Activated CD4-positive, alpha-beta memory T cell treated with anti-CD3 and anti-CD28 coated beads for 36 hours (primary cell): ENCODE measurements around the gene PSENEN. TPM values are rescaled to one million over a fixed set of nuclear protein-coding genes. Genes with fewer than 3 reads are reported as not detected.
"Not testable (repeated sequence)": the region's sequence is repeated elsewhere in the genome, so short reads cannot be mapped to it uniquely, and the experiment has no call there.

Source experiments
- CTCF ChIA-PET: fragments of 350-600 bp; sonication (Branson Sonifier 250); formaldehyde crosslinking; loops from one replicate; lab custom pipeline; 2021; ENCODE audit warnings: antibody characterized with exemption, inconsistent platforms; lab: Charles Lee
- POLR2A ChIA-PET: fragments of 350-600 bp; sonication (Branson Sonifier 250); formaldehyde crosslinking; loops from one replicate; lab custom pipeline; 2021; ENCODE audit warnings: antibody characterized with exemption; lab: Charles Lee
- DNase-seq: peaks from one replicate; pipeline ENCODE4 v3.0.0-alpha.2; 2020
- H3K27ac Mint-ChIP-seq: one replicate; pipeline ENCODE4 v1.8.0; 2021; ENCODE audit warnings: mixed read lengths
- H3K27me3 Mint-ChIP-seq: one replicate; pipeline ENCODE4 v1.8.0; 2021; ENCODE audit warnings: mixed read lengths
- H3K36me3 Mint-ChIP-seq: one replicate; pipeline ENCODE4 v1.8.0; 2021; ENCODE audit warnings: mixed read lengths
- H3K4me1 Mint-ChIP-seq: one replicate; pipeline ENCODE4 v1.8.0; 2021; ENCODE audit warnings: low read depth, mixed read lengths
- H3K4me3 Mint-ChIP-seq: one replicate; pipeline ENCODE4 v1.8.0; 2021; ENCODE audit warnings: mild to moderate bottlenecking, mixed read lengths
- H3K9me3 Mint-ChIP-seq: one replicate; pipeline ENCODE4 v1.8.0; 2021; ENCODE audit warnings: mixed read lengths
- intact Hi-C: fragments of 100-400 bp; cut with micrococcal nuclease; formaldehyde crosslinking; loops from one replicate; pipeline ENCODE4 v1.15.1; 2023
- total RNA-seq, 2 experiments: library from RNA; stranded (reverse); gene quantifications; one replicate each; pipeline ENCODE4 v1.2.3, GENCODE V29; 2021

Gene PSENEN
- total RNA-seq, 2 experiments from 2014 or later, result 46.7 to 47.9 TPM

- POLR2A ChIA-PET, result interaction anchor here (0.7 to 3.8 kb wide), 10 partner anchors 9 to 164 kb away, joined by 3 to 34 read pairs (median 6); partner anchors contain the start of genes IGFLR1, LIN37, PSENEN and U2AF1L4
Measured at GRCh38 chr19:35719402-35720162, 25.9 kb upstream of the PSENEN start.

GRCh38 chr19:35720163-35720524 is 25.3 kb upstream of the PSENEN start:
- peak overlapping the region; percentile 11 for H3K27ac Mint-ChIP-seq

More at GRCh38 chr19:35719402-35720162, 25.9 kb upstream of the PSENEN start:
- intact Hi-C loops, result loop anchor here (10.0 kb wide), 2 partner anchors 395 to 495 kb away; partner anchors contain the start of genes OVOL3, POLR2I, TBCB and ZNF146
- Mint-ChIP-seq H3K27me3 (peaks cover 1% of the 10 kb centered on the region), H3K4me3 (peak overlapping the region; percentile 94), H3K9me3 (no peaks in the 10 kb centered on the region), H3K36me3 (peaks cover 63% of the 10 kb centered on the region), H3K4me1 (peaks cover 26% of the 10 kb centered on the region), H3K27ac (peak overlapping the region; percentile 93)
- DNase-seq, result no peak
- CTCF ChIA-PET, result interaction anchor here (1.3 to 1.4 kb wide), 2 partner anchors 25 to 71 kb away, joined by 3 to 12 read pairs; partner anchors contain the start of gene COX6B1

GRCh38 chr19:35720648-35721047 is 24.8 kb upstream of the PSENEN start:
- Mint-ChIP-seq H3K4me3 (no peak overlapping the region), H3K27ac (no peak overlapping the region), H3K27me3 (peaks cover 1% of the 10 kb centered on the region), H3K36me3 (peaks cover 64% of the 10 kb centered on the region), H3K4me1 (peaks cover 22% of the 10 kb centered on the region), H3K9me3 (no peaks in the 10 kb centered on the region)
- ChIA-PET CTCF (interaction anchor here (0.8 kb wide), 1 partner anchor 26 kb away, joined by 4 read pairs; no protein-coding TSS in a partner anchor), POLR2A (interaction anchor here (1.0 to 3.8 kb wide), 2 partner anchors 19 to 22 kb away, joined by 3 to 34 read pairs; partner anchors contain the start of gene IGFLR1)
- no peak for DNase-seq
- intact Hi-C loops, result no loop called here

More at GRCh38 chr19:35720163-35720524, 25.3 kb upstream of the PSENEN start:
- H3K4me1 Mint-ChIP-seq, result peaks cover 22% of the 10 kb centered on the region
- ChIA-PET CTCF (interaction anchor here (0.8 kb wide), 1 partner anchor 26 kb away, joined by 4 read pairs; no protein-coding TSS in a partner anchor), POLR2A (interaction anchor here (1.0 to 3.8 kb wide), 2 partner anchors 20 to 22 kb away, joined by 3 to 34 read pairs; partner anchors contain the start of gene IGFLR1)
- peaks cover 1% of the 10 kb centered on the region for H3K27me3 Mint-ChIP-seq
- H3K9me3 Mint-ChIP-seq, result no peaks in the 10 kb centered on the region
- no peak overlapping the region for H3K4me3 Mint-ChIP-seq
- peaks cover 64% of the 10 kb centered on the region for H3K36me3 Mint-ChIP-seq
- no peak for DNase-seq
- intact Hi-C loops, result no loop called here

- H3K27ac Mint-ChIP-seq, result no peak overlapping the region
Measured at GRCh38 chr19:35721374-35721773, 24.1 kb upstream of the PSENEN start.

GRCh38 chr19:35722461-35722860 is 23.0 kb upstream of the PSENEN start:
- Mint-ChIP-seq H3K27me3 (peaks cover 1% of the 10 kb centered on the region), H3K27ac (no peak overlapping the region), H3K36me3 (peaks cover 64% of the 10 kb centered on the region), H3K9me3 (no peaks in the 10 kb centered on the region), H3K4me1 (peaks cover 22% of the 10 kb centered on the region), H3K4me3 (no peak overlapping the region)
- ChIA-PET CTCF (no interaction called here), POLR2A (interaction anchor here (1.5 kb wide), 1 partner anchor 21 kb away, joined by 4 read pairs; no protein-coding TSS in a partner anchor)
- intact Hi-C loops, result no loop called here
- DNase-seq, result no peak

More at GRCh38 chr19:35721374-35721773, 24.1 kb upstream of the PSENEN start:
- ChIA-PET POLR2A (interaction anchor here (3.8 kb wide), 1 partner anchor 18 kb away, joined by 34 read pairs; no protein-coding TSS in a partner anchor), CTCF (interaction anchor here (0.8 kb wide), 1 partner anchor 190 kb away, joined by 5 read pairs; no protein-coding TSS in a partner anchor)
- H3K4me3 Mint-ChIP-seq, result no peak overlapping the region
- no peaks in the 10 kb centered on the region for H3K9me3 Mint-ChIP-seq
- peaks cover 22% of the 10 kb centered on the region for H3K4me1 Mint-ChIP-seq
- peaks cover 1% of the 10 kb centered on the region for H3K27me3 Mint-ChIP-seq
- intact Hi-C loops, result no loop called here
- no peak for DNase-seq
- H3K36me3 Mint-ChIP-seq, result peaks cover 64% of the 10 kb centered on the region

- intact Hi-C loops, result no loop called here
Measured at GRCh38 chr19:35722897-35723296, 22.6 kb upstream of the PSENEN start.

GRCh38 chr19:35723671-35724070 is 21.8 kb upstream of the PSENEN start:
- intact Hi-C loops, result no loop called here
- H3K9me3 Mint-ChIP-seq, result no peaks in the 10 kb centered on the region
- ChIA-PET POLR2A (interaction anchor here (1.5 to 2.1 kb wide), 2 partner anchors 17 to 20 kb away, joined by 4 to 8 read pairs; no protein-coding TSS in a partner anchor), CTCF (no interaction called here)
- peaks cover 68% of the 10 kb centered on the region for H3K36me3 Mint-ChIP-seq
- H3K27me3 Mint-ChIP-seq, result peaks cover under 1% of the 10 kb centered on the region
- DNase-seq, result no peak
- H3K27ac Mint-ChIP-seq, result no peak overlapping the region
- no peak overlapping the region for H3K4me3 Mint-ChIP-seq
- H3K4me1 Mint-ChIP-seq, result peaks cover 18% of the 10 kb centered on the region

More at GRCh38 chr19:35722897-35723296, 22.6 kb upstream of the PSENEN start:
- no peaks in the 10 kb centered on the region for H3K9me3 Mint-ChIP-seq
- peaks cover 64% of the 10 kb centered on the region for H3K36me3 Mint-ChIP-seq
- ChIA-PET POLR2A (interaction anchor here (1.5 to 2.1 kb wide), 2 partner anchors 18 to 20 kb away, joined by 4 to 8 read pairs; no protein-coding TSS in a partner anchor), CTCF (no interaction called here)
- peaks cover 22% of the 10 kb centered on the region for H3K4me1 Mint-ChIP-seq
- H3K27ac Mint-ChIP-seq, result no peak overlapping the region
- DNase-seq, result no peak
- no peak overlapping the region for H3K4me3 Mint-ChIP-seq
- H3K27me3 Mint-ChIP-seq, result peaks cover 1% of the 10 kb centered on the region

GRCh38 chr19:35724132-35724531 is 21.3 kb upstream of the PSENEN start:
- intact Hi-C loops, H3K27me3 Mint-ChIP-seq, H3K27ac Mint-ChIP-seq, CTCF ChIA-PET, H3K4me3 Mint-ChIP-seq, H3K9me3 Mint-ChIP-seq, DNase-seq: not testable (repeated sequence)
- POLR2A ChIA-PET, result interaction anchor here (2.1 kb wide), 1 partner anchor 17 kb away, joined by 8 read pairs; no protein-coding TSS in a partner anchor
- peaks cover 14% of the 10 kb centered on the region for H3K4me1 Mint-ChIP-seq
- H3K36me3 Mint-ChIP-seq, result peaks cover 70% of the 10 kb centered on the region

- H3K4me1 Mint-ChIP-seq, result peaks cover 9% of the 10 kb centered on the region
- peaks cover 71% of the 10 kb centered on the region for H3K36me3 Mint-ChIP-seq
- H3K27ac Mint-ChIP-seq, result no peak overlapping the region
- ChIA-PET CTCF (no interaction called here), POLR2A (interaction anchor here (1.5 to 2.1 kb wide), 2 partner anchors 16 to 18 kb away, joined by 3 to 8 read pairs; partner anchors contain the start of gene IGFLR1)
- H3K4me3 Mint-ChIP-seq, result no peak overlapping the region
- intact Hi-C loops, result no loop called here
- no peaks in the 10 kb centered on the region for H3K27me3 Mint-ChIP-seq
- no peaks in the 10 kb centered on the region for H3K9me3 Mint-ChIP-seq
- no peak for DNase-seq
Measured at GRCh38 chr19:35724560-35724959, 20.9 kb upstream of the PSENEN start.

- H3K27ac Mint-ChIP-seq, result no peak overlapping the region
- H3K4me1 Mint-ChIP-seq, result peaks cover 4% of the 10 kb centered on the region
- H3K9me3 Mint-ChIP-seq, result no peaks in the 10 kb centered on the region
- ChIA-PET POLR2A (interaction anchor here (1.1 to 2.1 kb wide), 3 partner anchors 12 to 17 kb away, joined by 3 to 8 read pairs (median 3); partner anchors contain the start of gene IGFLR1), CTCF (no interaction called here)
- peaks cover 75% of the 10 kb centered on the region for H3K36me3 Mint-ChIP-seq
- H3K4me3 Mint-ChIP-seq, result no peak overlapping the region
- DNase-seq, result no peak
- H3K27me3 Mint-ChIP-seq, result no peaks in the 10 kb centered on the region
- intact Hi-C loops, result no loop called here
Measured at GRCh38 chr19:35725216-35725861, 20.1 kb upstream of the PSENEN start.
